HepG2 (cell line): ENCODE measurements around the gene NCAPG. TPM values are rescaled to one million over a fixed set of nuclear protein-coding genes. Genes with fewer than 3 reads are reported as not detected.

ENCODE experiments used
- EHMT2 ChIP-seq: fragments of 200-600 bp; sonication (generic); IDR thresholded peaks from 2 replicates; pipeline ENCODE4 v1.7.0; 2017; ENCODE audit warnings: antibody characterized with exemption, low read depth, low read length, borderline replicate concordance
- FOXA1 ChIP-seq, 2 experiments: fragments of 450-650 bp in 1 of 2; sonication (generic) in 1 of 2; formaldehyde crosslinking in 1 of 2; IDR thresholded peaks; 2 replicates each; pipeline versions ENCODE4 v1.4.0 to v1.6.1; 2016 to 2020; ENCODE audit warnings: missing genetic modification reagents in 1 of 2
- FOXC1 ChIP-seq: sonication (generic); formaldehyde crosslinking; IDR thresholded peaks from 2 replicates; pipeline ENCODE4 v1.8.0; 2022; ENCODE audit warnings: mild to moderate bottlenecking, missing genetic modification reagents, borderline replicate concordance
- FOXJ3 ChIP-seq: sonication (generic); formaldehyde crosslinking; IDR thresholded peaks from 2 replicates; pipeline ENCODE4 v1.4.0; 2020; ENCODE audit warnings: missing genetic modification reagents, mild to moderate bottlenecking, borderline replicate concordance
- HDAC1 ChIP-seq: sonication (generic); formaldehyde crosslinking; IDR thresholded peaks from 2 replicates; pipeline ENCODE4 v1.5.1; 2020; ENCODE audit warnings: mild to moderate bottlenecking, missing genetic modification reagents
- KLF11 ChIP-seq: IDR thresholded peaks from 2 replicates; pipeline ENCODE4 v1.6.1; 2016; ENCODE audit warnings: missing compliant biosample characterization
- KLF9 ChIP-seq: IDR thresholded peaks from 2 replicates; pipeline ENCODE4 v1.6.1; 2016; ENCODE audit warnings: low read depth
- RBM22 ChIP-seq: fragments of 200-400 bp; formaldehyde crosslinking; optimal IDR thresholded peaks from 2 replicates; pipeline ENCODE3; 2017; ENCODE audit warnings: mild to moderate bottlenecking, low read length, moderate library complexity
- RFXAP ChIP-seq: sonication (generic); formaldehyde crosslinking; IDR thresholded peaks from 2 replicates; pipeline ENCODE4 v1.4.0; 2020; ENCODE audit warnings: missing genetic modification reagents, borderline replicate concordance
- U2AF2 ChIP-seq: fragments of 200-400 bp; formaldehyde crosslinking; IDR thresholded peaks from 2 replicates; pipeline ENCODE4 v1.6.1; 2017; ENCODE audit warnings: low read depth, mild to moderate bottlenecking, low read length
- ZFP62 ChIP-seq: sonication (generic); formaldehyde crosslinking; IDR thresholded peaks from 2 replicates; pipeline ENCODE4 v1.4.0; 2020; ENCODE audit warnings: missing genetic modification reagents
- ZFP90 ChIP-seq: sonication (generic); formaldehyde crosslinking; IDR thresholded peaks from 2 replicates; pipeline ENCODE4 v1.8.0; 2022; ENCODE audit warnings: missing genetic modification reagents, mild to moderate bottlenecking, inconsistent platforms, borderline replicate concordance
- ZNF33B ChIP-seq: sonication (generic); formaldehyde crosslinking; IDR thresholded peaks from 2 replicates; pipeline ENCODE4 v1.5.1; 2020; ENCODE audit warnings: mild to moderate bottlenecking, missing genetic modification reagents
- ZNF350 ChIP-seq: sonication (generic); formaldehyde crosslinking; IDR thresholded peaks from 2 replicates; pipeline ENCODE4 v1.4.0; 2020; ENCODE audit warnings: mild to moderate bottlenecking, low read depth, missing genetic modification reagents, borderline replicate concordance
- ZNF652 ChIP-seq: IDR thresholded peaks from 2 replicates; pipeline ENCODE4 v1.6.1; 2016; ENCODE audit warnings: low read depth, borderline replicate concordance
- ZNF841 ChIP-seq: sonication (generic); formaldehyde crosslinking; IDR thresholded peaks from 2 replicates; pipeline ENCODE4 v1.8.1; 2023; ENCODE audit warnings: missing genetic modification reagents, borderline replicate concordance
- polyA plus RNA-seq, 8 experiments: library from polyadenylated mRNA; depleted of rRNA in 3 of 8; stranded (reverse) in 7 of 8; unstranded in 1 of 8; fragments of >200 nt; fragmentation: Illumina TruSeq in 4 of 8; extraction: Trizol in 4 of 8; gene quantifications; 2 replicates each; pipeline versions ENCODE4 v1.2.1 to v1.2.3, GENCODE V29; 2011 to 2016; ENCODE audit warnings: low read depth in 4 of 8, missing spikeins in 1 of 8, mixed read lengths in 1 of 8; ENCODE audit not compliant: insufficient read depth in 1 of 8
- total RNA-seq, 5 experiments: library from RNA; depleted of rRNA; stranded (reverse); fragments of >200 nt; fragmentation: Illumina TruSeq; extraction: Trizol; gene quantifications; 2 replicates each; pipeline ENCODE4 v1.2.3, GENCODE V29; 2016; ENCODE audit warnings: low read depth in 1 of 5
- TF ChIP-seq, protein P1 (sequence below), 2 experiments: sonication (generic) in 1 of 2; formaldehyde crosslinking in 1 of 2; IDR thresholded peaks; 2 replicates each; pipeline versions ENCODE4 v1.4.0 to v1.6.1; 2016 to 2020; ENCODE audit warnings: borderline replicate concordance in 1 of 2, low read depth in 1 of 2, mild to moderate bottlenecking in 1 of 2, missing genetic modification reagents in 1 of 2
- TF ChIP-seq, protein P2 (sequence below): sonication (generic); formaldehyde crosslinking; IDR thresholded peaks from 2 replicates; pipeline ENCODE4 v1.4.0; 2020; ENCODE audit warnings: mild to moderate bottlenecking, missing genetic modification reagents, borderline replicate concordance

NCAPG gene
- total and polyA plus RNA-seq, 2 of the 13 experiments (the other 11 are each of a cell fraction or from before 2014, with no cell fraction given) = 14.8 to 61.9 TPM

- TF ChIP-seq, protein P1, sequence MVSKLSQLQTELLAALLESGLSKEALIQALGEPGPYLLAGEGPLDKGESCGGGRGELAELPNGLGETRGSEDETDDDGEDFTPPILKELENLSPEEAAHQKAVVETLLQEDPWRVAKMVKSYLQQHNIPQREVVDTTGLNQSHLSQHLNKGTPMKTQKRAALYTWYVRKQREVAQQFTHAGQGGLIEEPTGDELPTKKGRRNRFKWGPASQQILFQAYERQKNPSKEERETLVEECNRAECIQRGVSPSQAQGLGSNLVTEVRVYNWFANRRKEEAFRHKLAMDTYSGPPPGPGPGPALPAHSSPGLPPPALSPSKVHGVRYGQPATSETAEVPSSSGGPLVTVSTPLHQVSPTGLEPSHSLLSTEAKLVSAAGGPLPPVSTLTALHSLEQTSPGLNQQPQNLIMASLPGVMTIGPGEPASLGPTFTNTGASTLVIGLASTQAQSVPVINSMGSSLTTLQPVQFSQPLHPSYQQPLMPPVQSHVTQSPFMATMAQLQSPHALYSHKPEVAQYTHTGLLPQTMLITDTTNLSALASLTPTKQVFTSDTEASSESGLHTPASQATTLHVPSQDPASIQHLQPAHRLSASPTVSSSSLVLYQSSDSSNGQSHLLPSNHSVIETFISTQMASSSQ (IDR thresholded peaks at IDR 0.05; ENCODE audit: low read depth) = no peak
- TF ChIP-seq, protein P1 (CRISPR knock-in tag; IDR thresholded peaks at IDR 0.05; ENCODE audit: borderline replicate concordance) = peak; percentile 41; the same call in 1 of the 2 replicates
- peak; percentile 64 for TF ChIP-seq RFXAP (CRISPR knock-in tag)
- TF ChIP-seq ZFP62 (CRISPR knock-in tag) = no peak
- TF ChIP-seq ZNF841 = no peak; the same call in none of the 2 replicates
- TF ChIP-seq RBM22 = no peak
- TF ChIP-seq FOXA1 (IDR thresholded peaks at IDR 0.05) = no peak
- peak; percentile 15 for TF ChIP-seq FOXA1 (CRISPR knock-in tag; IDR thresholded peaks at IDR 0.05)
- TF ChIP-seq ZNF652 = no peak; the same call in 1 of the 2 replicates
- peak; percentile 96 for TF ChIP-seq HDAC1 (CRISPR knock-in tag)
- no peak for TF ChIP-seq KLF9 (CRISPR knock-in tag)
- TF ChIP-seq FOXJ3 (CRISPR knock-in tag) = no peak; the same call in 1 of the 2 replicates
- peak; percentile 64; the same call in 1 of the 2 replicates for TF ChIP-seq FOXC1 (CRISPR knock-in tag)
- peak; percentile 14; the same call in 1 of the 2 replicates for TF ChIP-seq KLF11 (CRISPR knock-in tag)
- TF ChIP-seq U2AF2 = no peak
- peak; percentile 82; the same call in 1 of the 2 replicates for TF ChIP-seq ZNF33B (CRISPR knock-in tag)
- TF ChIP-seq, protein P2, sequence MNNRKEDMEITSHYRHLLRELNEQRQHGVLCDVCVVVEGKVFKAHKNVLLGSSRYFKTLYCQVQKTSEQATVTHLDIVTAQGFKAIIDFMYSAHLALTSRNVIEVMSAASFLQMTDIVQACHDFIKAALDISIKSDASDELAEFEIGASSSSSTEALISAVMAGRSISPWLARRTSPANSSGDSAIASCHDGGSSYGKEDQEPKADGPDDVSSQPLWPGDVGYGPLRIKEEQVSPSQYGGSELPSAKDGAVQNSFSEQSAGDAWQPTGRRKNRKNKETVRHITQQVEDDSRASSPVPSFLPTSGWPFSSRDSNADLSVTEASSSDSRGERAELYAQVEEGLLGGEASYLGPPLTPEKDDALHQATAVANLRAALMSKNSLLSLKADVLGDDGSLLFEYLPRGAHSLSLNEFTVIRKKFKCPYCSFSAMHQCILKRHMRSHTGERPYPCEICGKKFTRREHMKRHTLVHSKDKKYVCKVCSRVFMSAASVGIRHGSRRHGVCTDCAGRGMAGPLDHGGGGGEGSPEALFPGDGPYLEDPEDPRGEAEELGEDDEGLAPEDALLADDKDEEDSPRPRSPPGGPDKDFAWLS (CRISPR knock-in tag) = no peak
- no peak for TF ChIP-seq EHMT2
- peak; percentile 72; the same call in 1 of the 2 replicates for TF ChIP-seq ZNF350 (CRISPR knock-in tag)
- peak; percentile 82 for TF ChIP-seq ZFP90 (CRISPR knock-in tag)
Observed at GRCh38 chr4:17810260-17811077, at the start of gene NCAPG, which contains the start of gene DCAF16 (continued).
